GM08714 (cell line): ENCODE measurements around the gene PIAS1.
"Not testable (repeated sequence)": the region's sequence is repeated elsewhere in the genome, so short reads cannot be mapped to it uniquely, and the experiment has no call there.

Experiments
- H3K4me3 ChIP-seq: fragments of 200-500 bp; sonication (Bioruptor generic); 2 replicates; pipeline ENCODE4 v1.5.1; 2014; ENCODE audit warnings: mild to moderate bottlenecking, low read length, inconsistent platforms
- ZNF274 ChIP-seq: IDR thresholded peaks from 2 replicates; pipeline ENCODE4 v1.6.1; 2012; ENCODE audit warnings: mild to moderate bottlenecking, low read depth, low read length

The PIAS1 gene

GRCh38 chr15:68051109-68051508 lies 3.0 kb upstream of the PIAS1 start:
- no peak for TF ChIP-seq ZNF274
- H3K4me3 ChIP-seq: no peak overlapping the region

GRCh38 chr15:68051907-68052306 lies 2.2 kb upstream of the PIAS1 start:
- TF ChIP-seq ZNF274: no peak
- no peak overlapping the region for H3K4me3 ChIP-seq

- H3K4me3 ChIP-seq: no peak overlapping the region
- TF ChIP-seq ZNF274: no peak
Measured at GRCh38 chr15:68052431-68052830, 1.7 kb upstream of the PIAS1 start.

GRCh38 chr15:68053001-68053400 lies 1.1 kb upstream of the PIAS1 start:
- TF ChIP-seq ZNF274: no peak
- no peak overlapping the region for H3K4me3 ChIP-seq

GRCh38 chr15:68054628-68055223 lies 611 bp downstream of the PIAS1 start:
- TF ChIP-seq ZNF274: no peak
- H3K4me3 ChIP-seq: peak overlapping the region; percentile 89

GRCh38 chr15:68055224-68055705 lies 1.1 kb downstream of the PIAS1 start:
- peak overlapping the region; percentile 89 for H3K4me3 ChIP-seq
- no peak for TF ChIP-seq ZNF274

- no peak for TF ChIP-seq ZNF274
- peak overlapping the region; percentile 89; the same call in 1 of the 2 replicates for H3K4me3 ChIP-seq
Measured at GRCh38 chr15:68056097-68056865, 2.2 kb downstream of the PIAS1 start.

GRCh38 chr15:68057034-68057433 lies 2.9 kb downstream of the PIAS1 start:
- peak overlapping the region; percentile 89; the same call in 1 of the 2 replicates for H3K4me3 ChIP-seq
- TF ChIP-seq ZNF274: no peak

- TF ChIP-seq ZNF274: no peak
- H3K4me3 ChIP-seq: no peak overlapping the region
Measured at GRCh38 chr15:68057758-68058157, 3.6 kb downstream of the PIAS1 start.

- H3K4me3 ChIP-seq: not testable (repeated sequence)
Measured at GRCh38 chr15:68058970-68059369, 4.9 kb downstream of the PIAS1 start.

GRCh38 chr15:68059630-68060029 lies 5.5 kb downstream of the PIAS1 start:
- H3K4me3 ChIP-seq: no peak overlapping the region
- no peak for TF ChIP-seq ZNF274

- no peak for TF ChIP-seq ZNF274
- H3K4me3 ChIP-seq: no peak overlapping the region
Measured at GRCh38 chr15:68061171-68061570, 7.1 kb downstream of the PIAS1 start.

GRCh38 chr15:68061602-68062001 lies 7.5 kb downstream of the PIAS1 start:
- H3K4me3 ChIP-seq: no peak overlapping the region
- TF ChIP-seq ZNF274: no peak

GRCh38 chr15:68062214-68062613 lies 8.1 kb downstream of the PIAS1 start:
- no peak overlapping the region; the same call in 1 of the 2 replicates for H3K4me3 ChIP-seq
- no peak for TF ChIP-seq ZNF274

GRCh38 chr15:68062946-68063465 lies 8.9 kb downstream of the PIAS1 start:
- no peak for TF ChIP-seq ZNF274
- H3K4me3 ChIP-seq: no peak overlapping the region; the same call in 1 of the 2 replicates

GRCh38 chr15:68063606-68064005 lies 9.5 kb downstream of the PIAS1 start:
- no peak for TF ChIP-seq ZNF274

More at GRCh38 chr15:68063606-68064005, 9.5 kb downstream of the PIAS1 start:
- no peak overlapping the region for H3K4me3 ChIP-seq
